Measurements from ENCODE around the gene HDGF. TPM values are rescaled to one million over a fixed set of nuclear protein-coding genes. Genes with fewer than 3 reads are reported as not detected.
A peak's percentile ranks its signal among the peaks of the same experiment; 100 is the strongest.

The HDGF gene
- total and polyA plus RNA-seq, 9 of the 15 experiments (the other 6 are each of a cell fraction or from before 2014, with no cell fraction given), result 38.8 to 601 (median 400) TPM

- TF ChIP-seq ZBTB34 (CRISPR knock-in tag; IDR thresholded peaks at IDR 0.05), result no peak
- TF ChIP-seq TAF9B (IDR thresholded peaks at IDR 0.05; ENCODE audit: partially characterized antibody), result peak; percentile 55
- 0 out of 2 replicates have a peak, but pooled peaks have one; percentile 53 for TF ChIP-seq SMARCE1 (IDR thresholded peaks at IDR 0.05)
- TF ChIP-seq, protein P1, sequence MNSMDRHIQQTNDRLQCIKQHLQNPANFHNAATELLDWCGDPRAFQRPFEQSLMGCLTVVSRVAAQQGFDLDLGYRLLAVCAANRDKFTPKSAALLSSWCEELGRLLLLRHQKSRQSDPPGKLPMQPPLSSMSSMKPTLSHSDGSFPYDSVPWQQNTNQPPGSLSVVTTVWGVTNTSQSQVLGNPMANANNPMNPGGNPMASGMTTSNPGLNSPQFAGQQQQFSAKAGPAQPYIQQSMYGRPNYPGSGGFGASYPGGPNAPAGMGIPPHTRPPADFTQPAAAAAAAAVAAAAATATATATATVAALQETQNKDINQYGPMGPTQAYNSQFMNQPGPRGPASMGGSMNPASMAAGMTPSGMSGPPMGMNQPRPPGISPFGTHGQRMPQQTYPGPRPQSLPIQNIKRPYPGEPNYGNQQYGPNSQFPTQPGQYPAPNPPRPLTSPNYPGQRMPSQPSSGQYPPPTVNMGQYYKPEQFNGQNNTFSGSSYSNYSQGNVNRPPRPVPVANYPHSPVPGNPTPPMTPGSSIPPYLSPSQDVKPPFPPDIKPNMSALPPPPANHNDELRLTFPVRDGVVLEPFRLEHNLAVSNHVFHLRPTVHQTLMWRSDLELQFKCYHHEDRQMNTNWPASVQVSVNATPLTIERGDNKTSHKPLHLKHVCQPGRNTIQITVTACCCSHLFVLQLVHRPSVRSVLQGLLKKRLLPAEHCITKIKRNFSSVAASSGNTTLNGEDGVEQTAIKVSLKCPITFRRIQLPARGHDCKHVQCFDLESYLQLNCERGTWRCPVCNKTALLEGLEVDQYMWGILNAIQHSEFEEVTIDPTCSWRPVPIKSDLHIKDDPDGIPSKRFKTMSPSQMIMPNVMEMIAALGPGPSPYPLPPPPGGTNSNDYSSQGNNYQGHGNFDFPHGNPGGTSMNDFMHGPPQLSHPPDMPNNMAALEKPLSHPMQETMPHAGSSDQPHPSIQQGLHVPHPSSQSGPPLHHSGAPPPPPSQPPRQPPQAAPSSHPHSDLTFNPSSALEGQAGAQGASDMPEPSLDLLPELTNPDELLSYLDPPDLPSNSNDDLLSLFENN (IDR thresholded peaks at IDR 0.05; ENCODE audit: low read depth in 2 of 2, low read length in 2 of 2), result no peak
- peak; percentile 11 to 27; a peak in 1 of 4 replicates for TF ChIP-seq SIX5 (IDR thresholded peaks at IDR 0.05; ENCODE audit: borderline replicate concordance in 1 of 2, insufficient read depth in 1 of 2, low read depth in 1 of 2, low read length in 2 of 2)
- TF ChIP-seq SETDB1 (IDR thresholded peaks at IDR 0.05; ENCODE audit: low read length), result peak; percentile 88
- no peak for TF ChIP-seq HEY1 (CRISPR knock-in tag; IDR thresholded peaks at IDR 0.05; ENCODE audit: borderline replicate concordance)
- peak; percentile 94 for TF ChIP-seq PHF20 (IDR thresholded peaks at IDR 0.05; ENCODE audit: partially characterized antibody)
- TF ChIP-seq GTF2E2 (tag; IDR thresholded peaks at IDR 0.05), result no peak; the same call in 1 of the 2 replicates
- TF ChIP-seq, protein P2, sequence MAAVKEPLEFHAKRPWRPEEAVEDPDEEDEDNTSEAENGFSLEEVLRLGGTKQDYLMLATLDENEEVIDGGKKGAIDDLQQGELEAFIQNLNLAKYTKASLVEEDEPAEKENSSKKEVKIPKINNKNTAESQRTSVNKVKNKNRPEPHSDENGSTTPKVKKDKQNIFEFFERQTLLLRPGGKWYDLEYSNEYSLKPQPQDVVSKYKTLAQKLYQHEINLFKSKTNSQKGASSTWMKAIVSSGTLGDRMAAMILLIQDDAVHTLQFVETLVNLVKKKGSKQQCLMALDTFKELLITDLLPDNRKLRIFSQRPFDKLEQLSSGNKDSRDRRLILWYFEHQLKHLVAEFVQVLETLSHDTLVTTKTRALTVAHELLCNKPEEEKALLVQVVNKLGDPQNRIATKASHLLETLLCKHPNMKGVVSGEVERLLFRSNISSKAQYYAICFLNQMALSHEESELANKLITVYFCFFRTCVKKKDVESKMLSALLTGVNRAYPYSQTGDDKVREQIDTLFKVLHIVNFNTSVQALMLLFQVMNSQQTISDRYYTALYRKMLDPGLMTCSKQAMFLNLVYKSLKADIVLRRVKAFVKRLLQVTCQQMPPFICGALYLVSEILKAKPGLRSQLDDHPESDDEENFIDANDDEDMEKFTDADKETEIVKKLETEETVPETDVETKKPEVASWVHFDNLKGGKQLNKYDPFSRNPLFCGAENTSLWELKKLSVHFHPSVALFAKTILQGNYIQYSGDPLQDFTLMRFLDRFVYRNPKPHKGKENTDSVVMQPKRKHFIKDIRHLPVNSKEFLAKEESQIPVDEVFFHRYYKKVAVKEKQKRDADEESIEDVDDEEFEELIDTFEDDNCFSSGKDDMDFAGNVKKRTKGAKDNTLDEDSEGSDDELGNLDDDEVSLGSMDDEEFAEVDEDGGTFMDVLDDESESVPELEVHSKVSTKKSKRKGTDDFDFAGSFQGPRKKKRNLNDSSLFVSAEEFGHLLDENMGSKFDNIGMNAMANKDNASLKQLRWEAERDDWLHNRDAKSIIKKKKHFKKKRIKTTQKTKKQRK (IDR thresholded peaks at IDR 0.05; ENCODE audit: borderline replicate concordance, low read depth, low read length), result no peak
- no peak for TF ChIP-seq ZNF23 (CRISPR knock-in tag; IDR thresholded peaks at IDR 0.05)
- no peak for TF ChIP-seq L3MBTL2 (IDR thresholded peaks at IDR 0.05)
- no peak for TF ChIP-seq PYGO2 (tag; IDR thresholded peaks at IDR 0.05)
These were observed 22.6 kb downstream of the HDGF start, which contains the start of gene ISG20L2 (continued) for GRCh38 chr1:156728599-156729462.

Data from K562 (cell line).